NCI-H1436 treated with DMSO at 0.1 percent for 48 hours (cell line): ENCODE measurements around the gene RBFOX2.
A peak's percentile ranks its signal among the peaks of the same experiment; 100 is the strongest.
"Not testable (repeated sequence)": the region's sequence is repeated elsewhere in the genome, so short reads cannot be mapped to it uniquely, and the experiment has no call there.

Experiments
- DNase-seq: peaks from one replicate; lab custom pipeline; 2025; lab: John Stamatoyannopoulos, UW

RBFOX2 gene

GRCh38 chr22:36028646-36029405 lies at the start of gene RBFOX2:
Gene RBFOX2, minus strand, starts transcription at chr22:36028824. Its CDS starts 399 bp downstream, at chr22:36028425.
- peak; percentile 83 for DNase-seq

- DNase-seq = no peak
Observed at GRCh38 chr22:36077271-36077670, 48.6 kb upstream of the RBFOX2 start.

GRCh38 chr22:36075724-36076123 lies 47.1 kb upstream of the RBFOX2 start:
- no peak for DNase-seq

GRCh38 chr22:36075230-36075629 lies 46.6 kb upstream of the RBFOX2 start:
- DNase-seq = no peak

GRCh38 chr22:36073476-36073875 lies 44.9 kb upstream of the RBFOX2 start:
- DNase-seq = no peak

GRCh38 chr22:36070645-36071044 lies 42.0 kb upstream of the RBFOX2 start:
- not testable (repeated sequence) for DNase-seq

GRCh38 chr22:36069368-36069767 lies 40.7 kb upstream of the RBFOX2 start:
- no peak for DNase-seq

GRCh38 chr22:36068776-36069344 lies 40.2 kb upstream of the RBFOX2 start:
- no peak for DNase-seq

GRCh38 chr22:36067235-36067558 lies 38.6 kb upstream of the RBFOX2 start:
- DNase-seq = no peak

- peak; percentile 72 for DNase-seq
Observed at GRCh38 chr22:36065775-36066544, 37.3 kb upstream of the RBFOX2 start.

GRCh38 chr22:36065462-36065774 lies 36.8 kb upstream of the RBFOX2 start:
- no peak for DNase-seq

GRCh38 chr22:36064358-36064757 lies 35.7 kb upstream of the RBFOX2 start:
- DNase-seq = no peak

GRCh38 chr22:36056980-36057379 lies 28.4 kb upstream of the RBFOX2 start:
- no peak for DNase-seq

GRCh38 chr22:36055376-36056295 lies 27.0 kb upstream of the RBFOX2 start:
- DNase-seq = no peak

GRCh38 chr22:36054446-36054845 lies 25.8 kb upstream of the RBFOX2 start:
- DNase-seq = not testable (repeated sequence)

- DNase-seq = no peak
Observed at GRCh38 chr22:36053242-36054147, 24.9 kb upstream of the RBFOX2 start.

GRCh38 chr22:36052505-36052941 lies 23.9 kb upstream of the RBFOX2 start:
- no peak for DNase-seq

GRCh38 chr22:36049678-36049997 lies 21.0 kb upstream of the RBFOX2 start:
- no peak for DNase-seq

GRCh38 chr22:36048911-36049677 lies 20.5 kb upstream of the RBFOX2 start:
- DNase-seq = no peak

- not testable (repeated sequence) for DNase-seq
Observed at GRCh38 chr22:36044517-36044916, 15.9 kb upstream of the RBFOX2 start.
